ENCODE data around the gene TMEM9.

DNA sequence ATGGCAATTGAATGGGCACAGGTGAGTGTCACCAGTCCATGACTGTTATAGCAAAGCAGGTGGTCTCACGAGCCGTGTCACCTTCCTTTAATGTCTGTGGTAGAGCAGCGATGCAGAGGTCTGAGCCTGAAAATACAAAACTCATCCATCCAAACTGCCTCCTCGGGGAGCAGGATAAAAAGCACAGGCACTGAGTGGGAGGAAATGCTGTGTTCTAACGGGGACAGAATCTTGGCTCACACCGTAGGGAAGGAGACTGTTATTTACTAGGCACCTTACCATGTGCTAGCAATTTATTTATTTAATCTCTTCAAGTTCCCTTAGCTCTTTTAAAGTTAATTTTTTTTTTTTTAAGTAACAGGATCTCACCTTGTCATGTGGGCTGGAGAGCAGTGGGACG is 28.5 kb downstream of the TMEM9 start:
- TF ChIP-seq, protein P1, sequence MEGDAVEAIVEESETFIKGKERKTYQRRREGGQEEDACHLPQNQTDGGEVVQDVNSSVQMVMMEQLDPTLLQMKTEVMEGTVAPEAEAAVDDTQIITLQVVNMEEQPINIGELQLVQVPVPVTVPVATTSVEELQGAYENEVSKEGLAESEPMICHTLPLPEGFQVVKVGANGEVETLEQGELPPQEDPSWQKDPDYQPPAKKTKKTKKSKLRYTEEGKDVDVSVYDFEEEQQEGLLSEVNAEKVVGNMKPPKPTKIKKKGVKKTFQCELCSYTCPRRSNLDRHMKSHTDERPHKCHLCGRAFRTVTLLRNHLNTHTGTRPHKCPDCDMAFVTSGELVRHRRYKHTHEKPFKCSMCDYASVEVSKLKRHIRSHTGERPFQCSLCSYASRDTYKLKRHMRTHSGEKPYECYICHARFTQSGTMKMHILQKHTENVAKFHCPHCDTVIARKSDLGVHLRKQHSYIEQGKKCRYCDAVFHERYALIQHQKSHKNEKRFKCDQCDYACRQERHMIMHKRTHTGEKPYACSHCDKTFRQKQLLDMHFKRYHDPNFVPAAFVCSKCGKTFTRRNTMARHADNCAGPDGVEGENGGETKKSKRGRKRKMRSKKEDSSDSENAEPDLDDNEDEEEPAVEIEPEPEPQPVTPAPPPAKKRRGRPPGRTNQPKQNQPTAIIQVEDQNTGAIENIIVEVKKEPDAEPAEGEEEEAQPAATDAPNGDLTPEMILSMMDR (tag by site-specific recombination; IDR thresholded peaks at IDR 0.05) = no peak
- TF ChIP-seq ZNF302 (tag by site-specific recombination; IDR thresholded peaks at IDR 0.05; ENCODE audit: low read depth) (no peak), GLI4 (tag by site-specific recombination; IDR thresholded peaks at IDR 0.05) (no peak), MYNN (tag by site-specific recombination; IDR thresholded peaks at IDR 0.05; ENCODE audit: borderline replicate concordance) (no peak), ZNF596 (tag by site-specific recombination; IDR thresholded peaks at IDR 0.05) (no peak)
- TF ChIP-seq, protein P2, sequence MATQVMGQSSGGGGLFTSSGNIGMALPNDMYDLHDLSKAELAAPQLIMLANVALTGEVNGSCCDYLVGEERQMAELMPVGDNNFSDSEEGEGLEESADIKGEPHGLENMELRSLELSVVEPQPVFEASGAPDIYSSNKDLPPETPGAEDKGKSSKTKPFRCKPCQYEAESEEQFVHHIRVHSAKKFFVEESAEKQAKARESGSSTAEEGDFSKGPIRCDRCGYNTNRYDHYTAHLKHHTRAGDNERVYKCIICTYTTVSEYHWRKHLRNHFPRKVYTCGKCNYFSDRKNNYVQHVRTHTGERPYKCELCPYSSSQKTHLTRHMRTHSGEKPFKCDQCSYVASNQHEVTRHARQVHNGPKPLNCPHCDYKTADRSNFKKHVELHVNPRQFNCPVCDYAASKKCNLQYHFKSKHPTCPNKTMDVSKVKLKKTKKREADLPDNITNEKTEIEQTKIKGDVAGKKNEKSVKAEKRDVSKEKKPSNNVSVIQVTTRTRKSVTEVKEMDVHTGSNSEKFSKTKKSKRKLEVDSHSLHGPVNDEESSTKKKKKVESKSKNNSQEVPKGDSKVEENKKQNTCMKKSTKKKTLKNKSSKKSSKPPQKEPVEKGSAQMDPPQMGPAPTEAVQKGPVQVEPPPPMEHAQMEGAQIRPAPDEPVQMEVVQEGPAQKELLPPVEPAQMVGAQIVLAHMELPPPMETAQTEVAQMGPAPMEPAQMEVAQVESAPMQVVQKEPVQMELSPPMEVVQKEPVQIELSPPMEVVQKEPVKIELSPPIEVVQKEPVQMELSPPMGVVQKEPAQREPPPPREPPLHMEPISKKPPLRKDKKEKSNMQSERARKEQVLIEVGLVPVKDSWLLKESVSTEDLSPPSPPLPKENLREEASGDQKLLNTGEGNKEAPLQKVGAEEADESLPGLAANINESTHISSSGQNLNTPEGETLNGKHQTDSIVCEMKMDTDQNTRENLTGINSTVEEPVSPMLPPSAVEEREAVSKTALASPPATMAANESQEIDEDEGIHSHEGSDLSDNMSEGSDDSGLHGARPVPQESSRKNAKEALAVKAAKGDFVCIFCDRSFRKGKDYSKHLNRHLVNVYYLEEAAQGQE (tag by site-specific recombination; IDR thresholded peaks at IDR 0.05) = no peak

Data from HEK293 (cell line).